Bronchial epithelial cell (primary cell): ENCODE data around the gene AKT3. TPM values are rescaled to one million over a fixed set of nuclear protein-coding genes. Genes with fewer than 3 reads are reported as not detected.

Experiments
- DNase-seq: peaks from one replicate; pipeline ENCODE4 v3.0.0-alpha.2; 2010; ENCODE audit warnings: low read depth
- FAIRE-seq: peaks from 2 replicates; lab custom pipeline; 2011; peaks lifted over from hg19 to GRCh38; lab: Jason Lieb, UNC
- H3K27me3 ChIP-seq: 2 replicates; pipeline ENCODE4 v1.5.1; 2011; ENCODE audit warnings: low read length; ENCODE audit not compliant: control insufficient read depth, insufficient read depth
- H3K36me3 ChIP-seq: 2 replicates; pipeline ENCODE4 v1.5.1; 2011; ENCODE audit warnings: low read length; ENCODE audit not compliant: control insufficient read depth, insufficient read depth
- H3K4me3 ChIP-seq: 2 replicates; pipeline ENCODE4 v1.5.1; 2011; ENCODE audit warnings: mild to moderate bottlenecking, low read depth, low read length, control low read depth
- total RNA-seq: library from RNA; depleted of rRNA; stranded (reverse); fragments of >200 nt; gene quantifications from 2 replicates; pipeline ENCODE4 v1.2.1, GENCODE V29; 2014
- TF ChIP-seq, protein P1 (sequence below): IDR thresholded peaks from 2 replicates; pipeline ENCODE4 v1.5.1; 2011; ENCODE audit warnings: mild to moderate bottlenecking, moderate library complexity, low read length, control low read depth, inconsistent platforms; ENCODE audit not compliant: insufficient read depth, severe bottlenecking

The AKT3 gene
- total RNA-seq, 1 donor from 2014 or later: 7.9 TPM

DNA sequence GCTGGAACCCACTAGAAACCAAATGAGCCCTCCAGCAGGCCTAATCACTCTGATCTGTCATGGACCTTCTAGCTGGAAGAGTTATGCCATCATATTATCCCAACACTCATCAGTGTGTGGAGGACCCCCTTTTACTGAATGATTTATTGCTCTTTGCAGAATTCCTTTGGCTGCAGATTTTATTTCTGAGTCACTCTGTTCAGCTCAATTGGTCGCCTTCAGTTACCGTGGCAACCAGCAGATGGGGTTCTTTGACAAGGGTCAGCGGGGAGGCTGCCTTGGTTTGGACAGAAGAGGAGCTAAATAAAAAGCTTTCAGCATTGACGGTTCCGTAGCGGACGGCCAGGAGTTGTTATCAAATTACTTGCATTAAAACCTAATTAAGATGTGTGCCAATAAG is 374.1 kb downstream of the AKT3 start:
- TF ChIP-seq, protein P1, sequence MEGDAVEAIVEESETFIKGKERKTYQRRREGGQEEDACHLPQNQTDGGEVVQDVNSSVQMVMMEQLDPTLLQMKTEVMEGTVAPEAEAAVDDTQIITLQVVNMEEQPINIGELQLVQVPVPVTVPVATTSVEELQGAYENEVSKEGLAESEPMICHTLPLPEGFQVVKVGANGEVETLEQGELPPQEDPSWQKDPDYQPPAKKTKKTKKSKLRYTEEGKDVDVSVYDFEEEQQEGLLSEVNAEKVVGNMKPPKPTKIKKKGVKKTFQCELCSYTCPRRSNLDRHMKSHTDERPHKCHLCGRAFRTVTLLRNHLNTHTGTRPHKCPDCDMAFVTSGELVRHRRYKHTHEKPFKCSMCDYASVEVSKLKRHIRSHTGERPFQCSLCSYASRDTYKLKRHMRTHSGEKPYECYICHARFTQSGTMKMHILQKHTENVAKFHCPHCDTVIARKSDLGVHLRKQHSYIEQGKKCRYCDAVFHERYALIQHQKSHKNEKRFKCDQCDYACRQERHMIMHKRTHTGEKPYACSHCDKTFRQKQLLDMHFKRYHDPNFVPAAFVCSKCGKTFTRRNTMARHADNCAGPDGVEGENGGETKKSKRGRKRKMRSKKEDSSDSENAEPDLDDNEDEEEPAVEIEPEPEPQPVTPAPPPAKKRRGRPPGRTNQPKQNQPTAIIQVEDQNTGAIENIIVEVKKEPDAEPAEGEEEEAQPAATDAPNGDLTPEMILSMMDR: no peak
- no peak for FAIRE-seq
- H3K27me3 ChIP-seq: no peaks in the 10 kb centered on the region
- DNase-seq: no peak
- H3K36me3 ChIP-seq: no peaks in the 10 kb centered on the region
- no peak overlapping the region for H3K4me3 ChIP-seq

DNA sequence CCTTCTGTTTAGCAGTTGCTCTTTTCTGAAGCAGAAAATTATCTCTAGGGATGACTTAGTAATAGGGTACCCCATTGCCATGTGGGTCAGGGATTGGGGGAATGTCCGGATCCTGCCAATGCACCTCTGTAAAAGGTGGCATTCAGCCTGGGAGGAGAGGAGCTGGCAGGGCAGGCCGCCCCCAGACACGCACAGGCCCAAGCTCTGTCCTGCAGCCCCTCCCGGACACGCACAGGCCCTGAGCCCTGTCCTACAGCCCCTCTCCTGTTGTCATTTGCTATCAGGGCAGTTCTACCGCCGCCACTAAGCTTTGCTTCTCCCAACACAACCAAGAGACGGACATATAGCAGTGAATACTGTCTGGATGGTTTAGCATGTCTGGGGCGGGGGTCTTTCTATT is 375.1 kb downstream of the AKT3 start:
- TF ChIP-seq, protein P1: no peak
- DNase-seq (no peak), FAIRE-seq (no peak)
- Histone ChIP-seq H3K36me3 (no peaks in the 10 kb centered on the region), H3K27me3 (no peaks in the 10 kb centered on the region), H3K4me3 (no peak overlapping the region)

DNA sequence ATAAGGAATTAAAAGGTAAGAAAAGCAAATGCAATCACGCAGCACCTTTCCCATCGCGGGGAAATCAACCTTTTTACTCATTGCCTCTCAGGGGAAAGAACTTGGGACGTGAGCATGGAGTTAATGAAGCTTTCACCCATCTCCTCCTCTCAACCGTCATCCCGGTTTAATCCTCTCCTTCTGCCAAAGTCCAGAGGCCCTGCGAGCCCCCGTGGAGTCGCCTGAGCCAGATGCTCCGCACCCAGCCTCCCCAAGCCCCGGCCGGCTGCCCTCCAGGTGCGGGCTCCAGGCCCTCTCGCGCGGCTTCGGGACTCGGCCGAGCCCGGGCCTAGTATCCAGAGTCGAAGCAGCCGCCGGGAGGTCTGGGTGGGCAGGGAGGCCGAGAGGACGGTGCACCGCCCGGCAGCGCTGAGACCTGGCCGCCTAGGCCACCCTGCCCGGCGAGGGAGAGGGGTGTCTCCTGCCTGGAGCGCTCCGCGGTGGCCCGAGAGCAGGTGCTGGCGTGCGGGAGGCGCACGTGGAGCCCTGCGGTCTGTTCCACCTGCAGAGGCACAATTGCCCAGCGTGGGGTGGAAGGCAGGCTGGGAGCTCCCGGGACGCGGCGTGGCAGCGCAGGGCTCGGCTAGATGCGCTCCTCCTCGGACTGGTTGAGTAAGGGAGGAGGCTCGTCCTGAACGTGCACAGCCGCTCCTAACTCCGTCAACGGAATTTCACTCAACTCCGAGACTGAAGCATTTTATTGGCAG is 375.7 kb downstream of the AKT3 start:
- no peak for FAIRE-seq
- no peaks in the 10 kb centered on the region for H3K36me3 ChIP-seq
- TF ChIP-seq, protein P1: no peak
- H3K4me3 ChIP-seq: no peak overlapping the region
- no peaks in the 10 kb centered on the region for H3K27me3 ChIP-seq
- DNase-seq: no peak

DNA sequence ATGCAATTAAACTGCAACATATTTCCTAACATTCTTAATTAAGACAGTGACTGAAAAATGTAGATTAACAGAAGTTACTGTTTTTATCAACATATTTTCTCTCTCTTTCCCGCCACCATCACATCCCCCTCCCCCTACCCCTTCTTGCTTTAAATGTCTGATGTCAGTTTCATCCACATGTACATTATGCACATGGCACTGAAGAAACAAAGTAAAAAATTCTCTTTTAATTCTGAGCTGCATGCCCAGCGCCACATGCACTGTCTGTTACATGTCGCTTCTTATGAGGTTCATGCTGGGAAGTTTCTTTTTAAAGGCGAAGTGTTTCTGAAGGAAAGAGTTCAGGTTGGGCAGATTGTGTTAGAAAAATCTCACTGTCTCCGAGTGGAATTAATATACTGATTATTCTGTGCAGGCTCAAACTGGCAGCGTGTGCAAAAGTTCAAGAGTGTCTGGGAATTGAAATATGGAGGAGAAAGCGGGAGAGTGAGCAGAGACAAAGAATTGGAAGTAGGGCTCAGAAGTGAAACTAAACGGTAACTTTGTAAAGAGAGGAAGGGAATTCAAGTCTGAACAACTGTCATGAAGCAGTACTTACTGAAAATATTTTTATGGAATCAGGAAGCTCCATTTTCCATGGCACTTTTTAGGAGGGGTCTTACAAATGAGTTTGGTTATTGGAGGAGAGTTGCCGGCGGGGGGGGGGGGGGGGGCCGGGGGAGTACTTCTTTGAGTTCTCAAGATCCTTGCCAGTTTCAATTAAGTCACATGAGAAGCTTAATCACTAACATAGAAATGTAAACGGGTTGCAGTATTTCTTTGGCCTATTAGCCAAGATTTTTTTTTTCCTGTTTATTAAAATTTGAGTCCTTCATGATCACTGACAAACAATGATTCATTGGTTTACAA is 376.6 kb downstream of the AKT3 start:
- FAIRE-seq (no peak), DNase-seq (peak; percentile 56)
- no peaks in the 10 kb centered on the region for H3K36me3 ChIP-seq
- H3K4me3 ChIP-seq: peak overlapping the region; percentile 20
- H3K27me3 ChIP-seq: no peaks in the 10 kb centered on the region
- TF ChIP-seq, protein P1: no peak

DNA sequence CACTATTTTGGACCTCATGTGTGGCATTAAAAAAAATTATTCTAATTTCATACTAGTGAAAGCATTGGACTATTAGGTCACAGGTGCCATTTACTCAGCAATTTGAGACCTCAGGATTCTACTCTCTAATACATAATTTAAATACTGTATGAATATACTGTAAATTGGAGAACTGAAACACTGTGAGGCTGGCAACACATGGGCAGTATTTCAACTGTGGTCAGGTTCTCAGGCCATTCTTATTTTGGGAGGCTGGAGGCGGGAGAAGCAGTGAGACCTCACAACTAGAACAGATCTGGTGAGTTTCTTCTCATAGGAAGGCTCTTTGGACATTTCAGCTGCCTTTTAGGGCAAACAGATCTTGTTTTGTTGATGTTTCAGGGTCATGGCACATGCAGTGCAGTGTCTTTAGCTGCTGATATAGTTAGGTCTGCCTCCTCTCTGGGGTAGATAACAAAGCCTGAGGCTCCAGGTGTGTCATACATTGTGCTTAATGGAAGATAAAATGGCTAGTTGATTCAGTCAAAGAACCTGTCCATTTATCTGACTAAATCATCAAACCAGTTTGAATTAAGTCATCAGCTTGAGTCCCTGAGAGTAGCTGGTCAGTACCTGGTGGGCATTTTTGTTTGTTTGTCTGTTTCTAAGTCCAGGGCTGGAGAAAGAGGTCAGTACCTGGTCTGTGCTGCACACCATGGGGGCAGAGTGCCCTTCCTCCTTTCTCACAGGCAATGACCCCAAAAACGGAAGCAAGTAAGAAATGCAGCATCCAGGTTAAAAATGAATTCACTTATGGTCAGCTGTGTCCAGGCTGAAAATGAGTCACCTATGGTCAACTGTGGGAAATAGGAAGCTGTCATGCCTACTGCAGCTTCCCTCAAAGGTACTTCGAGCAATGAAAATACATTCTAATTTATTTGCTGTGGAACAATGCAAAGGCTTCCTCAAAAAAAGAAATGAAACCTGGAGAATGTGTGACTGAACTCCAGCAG is 378.0 kb downstream of the AKT3 start:
- no peak overlapping the region for H3K4me3 ChIP-seq
- no peaks in the 10 kb centered on the region for H3K36me3 ChIP-seq
- DNase-seq: peak; percentile 45
- H3K27me3 ChIP-seq: no peaks in the 10 kb centered on the region
- TF ChIP-seq, protein P1: no peak
- no peak for FAIRE-seq
